Cardiac fibroblast (primary cell): ENCODE results near the gene PBRM1.

Experiments
- DNase-seq, 2 donors: peaks; one replicate each; pipeline versions ENCODE4 v3.0.0 to v3.0.0-alpha.2; 2010; ENCODE audit warnings: low read depth in 2 of 2
- H3K4me3 ChIP-seq, 2 donors: replicated peaks in 1 of 2; 1 replicate in 1 of 2; 2 replicates in 1 of 2; pipeline ENCODE4 v1.5.1; 2011; ENCODE audit warnings: low read depth in 2 of 2, low read length in 2 of 2, mild to moderate bottlenecking in 2 of 2, moderate library complexity in 1 of 2
- TF ChIP-seq, protein P1 (sequence below): IDR thresholded peaks from one replicate; pipeline ENCODE4 v1.5.1; 2011; ENCODE audit warnings: low read depth, mild to moderate bottlenecking, low read length, inconsistent platforms

Gene PBRM1

GRCh38 chr3:52663098-52663497 is 22.6 kb downstream of the PBRM1 start:
- no peak for DNase-seq
- no peak overlapping the region for H3K4me3 ChIP-seq
- TF ChIP-seq, protein P1, sequence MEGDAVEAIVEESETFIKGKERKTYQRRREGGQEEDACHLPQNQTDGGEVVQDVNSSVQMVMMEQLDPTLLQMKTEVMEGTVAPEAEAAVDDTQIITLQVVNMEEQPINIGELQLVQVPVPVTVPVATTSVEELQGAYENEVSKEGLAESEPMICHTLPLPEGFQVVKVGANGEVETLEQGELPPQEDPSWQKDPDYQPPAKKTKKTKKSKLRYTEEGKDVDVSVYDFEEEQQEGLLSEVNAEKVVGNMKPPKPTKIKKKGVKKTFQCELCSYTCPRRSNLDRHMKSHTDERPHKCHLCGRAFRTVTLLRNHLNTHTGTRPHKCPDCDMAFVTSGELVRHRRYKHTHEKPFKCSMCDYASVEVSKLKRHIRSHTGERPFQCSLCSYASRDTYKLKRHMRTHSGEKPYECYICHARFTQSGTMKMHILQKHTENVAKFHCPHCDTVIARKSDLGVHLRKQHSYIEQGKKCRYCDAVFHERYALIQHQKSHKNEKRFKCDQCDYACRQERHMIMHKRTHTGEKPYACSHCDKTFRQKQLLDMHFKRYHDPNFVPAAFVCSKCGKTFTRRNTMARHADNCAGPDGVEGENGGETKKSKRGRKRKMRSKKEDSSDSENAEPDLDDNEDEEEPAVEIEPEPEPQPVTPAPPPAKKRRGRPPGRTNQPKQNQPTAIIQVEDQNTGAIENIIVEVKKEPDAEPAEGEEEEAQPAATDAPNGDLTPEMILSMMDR = no peak

- TF ChIP-seq, protein P1 = no peak
- no peak overlapping the region for H3K4me3 ChIP-seq
- DNase-seq = no peak
Measured at GRCh38 chr3:52660046-52660445, 25.7 kb downstream of the PBRM1 start.

DNA sequence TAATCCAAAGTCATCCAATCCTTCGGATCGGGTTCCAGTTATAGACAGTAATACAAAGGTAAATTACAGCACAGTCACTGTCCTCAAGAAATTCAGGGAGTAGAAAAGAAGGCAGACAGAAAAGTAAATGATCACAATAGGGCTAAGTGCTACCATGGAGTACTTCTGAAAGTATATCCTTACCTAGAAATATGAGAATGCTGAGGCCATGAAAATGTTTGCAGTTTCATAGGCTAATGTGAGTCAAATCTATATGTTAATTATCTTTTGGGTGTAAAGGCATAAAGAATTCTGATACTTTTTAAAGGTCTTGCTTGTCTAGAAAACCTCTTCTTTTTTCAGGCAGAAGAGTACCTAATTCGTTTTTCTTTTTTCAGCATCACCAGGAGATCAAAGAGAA is 29.8 kb downstream of the PBRM1 start:
- H3K4me3 ChIP-seq = no peak overlapping the region
- DNase-seq = no peak
- TF ChIP-seq, protein P1 = no peak

- DNase-seq = no peak
- TF ChIP-seq, protein P1 = no peak
Measured at GRCh38 chr3:52651592-52651991, 34.1 kb downstream of the PBRM1 start.

DNA sequence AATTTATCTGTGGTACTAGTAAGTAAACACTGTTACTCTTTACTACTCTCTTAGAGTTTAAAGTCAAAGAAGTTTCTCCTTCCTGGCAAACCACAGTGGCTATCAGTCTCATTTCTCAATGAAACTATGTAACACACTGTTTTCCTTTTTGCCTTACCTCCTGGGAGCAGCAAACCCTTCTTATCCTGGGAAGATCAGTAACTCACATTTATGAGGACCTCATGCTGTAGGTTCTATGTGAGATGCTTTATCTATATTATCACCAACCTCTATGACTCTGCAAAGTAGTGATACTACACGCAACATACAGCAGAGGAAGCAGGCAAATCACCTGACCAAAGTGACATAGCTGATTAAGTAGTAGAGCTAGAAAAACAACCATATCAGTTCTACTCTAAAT is 35.3 kb downstream of the PBRM1 start:
- no peak overlapping the region for H3K4me3 ChIP-seq
- DNase-seq = no peak

More at GRCh38 chr3:52651592-52651991, 34.1 kb downstream of the PBRM1 start:
- H3K4me3 ChIP-seq = no peak overlapping the region

DNA sequence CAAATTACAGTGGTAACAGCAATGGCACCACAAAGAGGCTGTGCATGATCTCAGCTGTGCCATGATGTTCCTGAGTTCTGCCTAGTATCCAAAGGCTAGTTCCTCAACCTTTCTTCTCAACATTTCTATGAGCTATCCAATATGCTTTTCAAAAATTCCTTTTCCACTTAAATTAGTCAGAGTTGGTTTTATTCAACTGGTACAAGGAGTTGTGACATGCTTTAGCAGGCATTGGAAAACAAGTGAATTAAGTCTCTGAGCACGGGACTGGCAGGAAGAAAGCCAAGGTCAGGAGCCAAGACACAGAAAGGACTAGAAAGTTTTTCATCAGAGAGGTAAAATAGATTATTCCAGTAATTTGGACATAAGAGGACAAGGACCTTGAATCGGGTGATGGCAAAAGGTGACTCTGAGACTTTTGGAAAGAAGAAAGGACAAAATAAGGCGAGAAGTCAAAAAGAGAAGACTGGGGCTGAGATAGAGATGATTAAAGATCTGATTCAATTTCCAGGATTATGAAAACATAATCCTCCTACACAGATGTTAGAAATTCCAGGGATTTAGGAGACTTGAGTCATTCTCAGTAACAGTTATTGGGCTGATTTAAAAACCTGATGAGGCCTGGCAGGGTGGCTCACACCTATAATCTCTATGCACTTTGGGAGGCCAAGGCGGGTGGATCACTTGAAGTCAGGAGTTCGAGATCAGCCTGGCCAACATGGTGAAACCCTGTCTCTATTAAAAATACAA is 36.1 kb downstream of the PBRM1 start:
- DNase-seq = peak; percentile 40 to 54
- TF ChIP-seq, protein P1 = no peak
- no peak overlapping the region for H3K4me3 ChIP-seq

More for the DNA sequence above, 35.3 kb downstream of the PBRM1 start:
- TF ChIP-seq, protein P1 = no peak
